Skin of body (tissue), 2 donors: ENCODE data around the gene MLLT11. TPM values are rescaled to one million over a fixed set of nuclear protein-coding genes. Genes with fewer than 3 reads are reported as not detected.

Experiments used
- small RNA-seq: library from RNA; depleted of rRNA; stranded (forward); fragments of <200 nt; gene quantifications from one replicate; pipeline ENCODE3, GENCODE V24; 2014; ENCODE audit warnings: low replicate concordance
- total RNA-seq: library from RNA; depleted of rRNA; stranded (reverse); fragments of >200 nt; gene quantifications from one replicate; pipeline ENCODE4 v1.2.3, GENCODE V29; 2014

Gene MLLT11
- total RNA-seq, 1 donor from 2014 or later, result 3.1 TPM

Small RNA genes within 50 kb of the gene (small RNA-seq; reads per million reads assigned to genes)
- not detected for gene RNU6-884P

Other genes starting within 250 kb of the MLLT11 start
- 48.4 TPM for gene ARNT, start 183.8 kb upstream of the MLLT11 start, total RNA-seq
- 0.10 TPM for gene CTXND2, start 173.3 kb upstream of the MLLT11 start, total RNA-seq
- gene SETDB1, start 134.0 kb upstream of the MLLT11 start, total RNA-seq, result 36.5 TPM
- gene CERS2, start 85.6 kb upstream of the MLLT11 start, total RNA-seq, result 43.7 TPM
- gene ANXA9, start 78.1 kb upstream of the MLLT11 start, total RNA-seq, result 4.7 TPM
- gene MINDY1, start 53.5 kb upstream of the MLLT11 start, total RNA-seq, result 19.4 TPM
- gene PRUNE1, start 51.9 kb upstream of the MLLT11 start, total RNA-seq, result 11.4 TPM
- 37.0 TPM for gene BNIPL, start 23.8 kb upstream of the MLLT11 start, total RNA-seq
- 1.8 TPM for gene C1orf56, start 12.6 kb upstream of the MLLT11 start, total RNA-seq
- gene CDC42SE1, start 775 bp upstream of the MLLT11 start, total RNA-seq, result 59.2 TPM
- 14.0 TPM for gene GABPB2, start 10.4 kb downstream of the MLLT11 start, total RNA-seq
- gene SEMA6C, start 86.2 kb downstream of the MLLT11 start, total RNA-seq, result 10.7 TPM
- 2.2 TPM for gene TNFAIP8L2, start 96.3 kb downstream of the MLLT11 start, total RNA-seq
- 7.3 TPM for gene LYSMD1, start 105.5 kb downstream of the MLLT11 start, total RNA-seq
- 19.2 TPM for gene SCNM1, start 105.7 kb downstream of the MLLT11 start, total RNA-seq
- gene TMOD4, start 115.6 kb downstream of the MLLT11 start, total RNA-seq, result 8.0 TPM
- 28.1 TPM for gene VPS72, start 129.8 kb downstream of the MLLT11 start, total RNA-seq
- 70.1 TPM for gene PIP5K1A, start 138.2 kb downstream of the MLLT11 start, total RNA-seq
- gene PSMD4, start 194.3 kb downstream of the MLLT11 start, total RNA-seq, result 88.1 TPM
- 8.4 TPM for gene ZNF687, start 221.9 kb downstream of the MLLT11 start, total RNA-seq